Kidney glomerular epithelial cell (primary cell): Measurements from ENCODE around the gene SMAGP.
"Not testable (repeated sequence)": the region's sequence is repeated elsewhere in the genome, so short reads cannot be mapped to it uniquely, and the experiment has no call there.

Source experiments
- DNase-seq: peaks from one replicate; lab custom pipeline; 2025; lab: John Stamatoyannopoulos, UW

SMAGP gene, protein sequence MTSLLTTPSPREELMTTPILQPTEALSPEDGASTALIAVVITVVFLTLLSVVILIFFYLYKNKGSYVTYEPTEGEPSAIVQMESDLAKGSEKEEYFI

DNA sequence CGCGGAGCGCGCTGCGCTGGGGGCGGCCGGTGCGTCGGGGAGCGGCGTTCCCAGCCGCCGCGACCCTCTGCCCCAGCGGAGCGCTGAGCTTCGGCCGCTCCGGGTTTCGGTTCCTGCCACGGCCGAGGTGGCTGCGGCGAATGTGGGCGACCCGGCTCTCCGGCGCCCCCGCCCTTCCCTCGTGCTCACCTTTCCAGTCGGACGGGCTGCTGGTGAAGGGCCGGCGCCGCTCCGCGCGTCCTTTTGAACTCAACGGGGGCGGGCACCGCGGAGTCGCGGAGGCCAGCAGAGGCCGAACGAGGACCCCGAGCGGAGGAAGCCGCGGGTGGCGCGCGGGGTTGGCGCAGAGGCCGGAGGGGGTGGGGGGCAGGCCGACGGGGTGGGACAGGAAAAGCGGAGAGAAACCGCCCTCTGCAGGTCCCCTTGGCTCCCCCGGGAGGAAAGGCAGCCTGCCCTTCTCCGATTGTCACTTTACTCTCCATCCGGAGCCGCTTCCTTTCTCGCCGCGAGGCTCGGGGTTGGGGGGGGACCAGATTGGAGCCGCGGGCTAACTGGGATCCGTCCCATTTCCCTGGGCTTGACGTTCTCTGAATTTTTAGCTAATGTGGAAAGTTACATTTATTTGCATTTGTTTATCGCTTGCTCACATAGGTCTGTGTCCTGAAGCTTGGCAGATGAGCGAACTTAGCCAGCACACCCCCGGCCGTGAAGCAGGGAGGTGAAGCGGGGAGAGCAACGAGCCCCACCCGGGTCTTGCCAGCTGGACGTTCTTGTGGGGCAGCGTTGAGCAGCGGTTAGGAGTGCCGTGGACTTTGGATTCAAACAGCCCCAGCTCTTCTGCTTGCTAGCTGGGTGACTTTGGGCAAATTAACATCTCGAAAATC lies at the start of gene SMAGP:
SMAGP (minus strand) TSS at position 349 of the 884 bp plus-strand sequence. CDS start 1,137 bp downstream, outside the sequence.
- DNase-seq, result peak; percentile 74

DNA sequence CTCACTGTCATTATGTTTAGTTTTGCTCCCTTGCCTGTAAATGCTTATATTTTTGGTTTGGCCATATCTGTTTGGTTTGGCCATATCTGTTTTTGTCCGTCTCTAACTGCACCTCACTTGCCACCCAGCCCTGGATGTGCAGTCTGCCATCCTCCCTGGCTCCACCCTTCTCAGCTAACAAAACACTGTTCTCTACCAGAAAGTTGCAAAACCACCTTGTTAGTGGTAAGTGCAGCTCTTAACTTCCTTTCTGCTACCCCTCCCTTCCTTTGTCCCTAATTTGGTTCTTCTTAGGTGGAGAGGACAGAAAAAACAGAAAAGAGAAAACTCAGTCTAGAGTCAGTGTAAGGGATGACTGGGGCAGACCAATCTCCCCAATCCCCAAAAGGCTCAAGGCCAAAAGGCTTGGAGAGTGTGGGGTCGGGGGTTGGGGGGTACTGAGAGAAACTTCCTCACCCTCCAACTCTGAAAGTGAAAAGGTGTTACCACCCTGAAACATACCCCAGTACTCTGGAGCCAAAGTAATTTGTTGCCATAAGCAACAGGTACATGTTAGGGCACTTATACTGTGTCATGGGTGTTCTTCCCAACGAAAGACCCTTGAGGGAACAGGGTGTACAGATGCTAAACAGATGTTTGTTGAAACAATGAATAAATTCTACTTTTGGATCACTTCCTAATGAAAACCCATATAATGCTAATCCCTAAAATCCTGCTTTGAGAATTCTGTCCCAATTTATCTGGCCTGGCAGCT lies 48.8 kb upstream of the SMAGP start:
- no peak for DNase-seq

DNA sequence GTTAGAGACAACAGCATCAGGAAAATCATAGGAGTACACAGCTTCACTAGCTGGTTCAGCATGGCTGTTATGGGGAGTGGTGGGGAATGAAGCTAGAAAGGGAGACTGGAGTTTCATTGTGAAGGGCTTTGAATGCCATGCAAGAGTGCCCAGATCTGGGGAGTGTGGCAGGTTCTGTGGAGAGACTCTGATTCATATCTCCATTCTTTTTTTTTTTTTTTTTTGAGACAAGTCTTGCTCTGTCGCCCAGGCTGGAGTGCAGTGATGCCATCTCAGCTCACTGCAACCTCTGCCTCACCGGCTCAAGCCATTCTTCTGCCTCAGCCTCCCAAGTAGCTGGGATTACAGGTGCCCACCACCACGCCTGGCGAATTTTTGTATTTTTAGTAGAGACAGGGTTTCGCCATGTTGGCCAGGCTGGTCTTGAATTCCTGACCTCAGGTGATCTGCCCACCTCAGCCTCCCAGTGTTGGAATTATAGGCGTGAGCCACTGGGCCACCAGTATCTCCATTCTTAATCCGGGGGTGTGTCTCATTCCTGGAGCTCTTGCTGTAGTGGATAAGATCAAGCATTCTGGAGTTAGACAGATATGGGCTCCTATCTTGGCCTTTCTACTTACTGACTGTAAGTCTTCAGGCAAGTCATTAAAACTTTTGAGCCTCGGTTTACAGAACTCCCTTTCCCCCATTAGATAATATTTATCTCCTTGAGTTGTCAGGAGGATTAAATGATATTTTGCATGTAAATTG lies 48.0 kb upstream of the SMAGP start:
- DNase-seq, result not testable (repeated sequence)

DNA sequence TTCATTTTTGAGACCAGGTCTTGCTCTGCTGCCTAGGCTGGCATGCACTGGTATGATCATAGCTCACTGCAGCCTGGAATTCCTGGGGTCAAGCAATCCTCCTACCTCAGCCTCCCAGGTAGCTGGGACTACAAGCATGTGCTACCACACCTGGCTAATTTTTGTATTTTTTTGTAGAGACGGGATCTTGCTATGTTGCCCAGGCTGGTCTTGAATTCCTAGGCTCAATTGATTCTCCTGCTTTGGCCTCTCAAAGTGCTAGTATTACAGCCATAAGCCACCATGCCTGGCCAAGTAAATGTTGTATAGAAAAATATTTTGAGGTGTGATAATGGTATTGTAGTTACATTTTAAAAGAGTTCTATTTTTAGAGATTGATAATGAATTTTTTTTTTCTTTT lies 41.2 kb upstream of the SMAGP start:
- DNase-seq, result no peak

DNA sequence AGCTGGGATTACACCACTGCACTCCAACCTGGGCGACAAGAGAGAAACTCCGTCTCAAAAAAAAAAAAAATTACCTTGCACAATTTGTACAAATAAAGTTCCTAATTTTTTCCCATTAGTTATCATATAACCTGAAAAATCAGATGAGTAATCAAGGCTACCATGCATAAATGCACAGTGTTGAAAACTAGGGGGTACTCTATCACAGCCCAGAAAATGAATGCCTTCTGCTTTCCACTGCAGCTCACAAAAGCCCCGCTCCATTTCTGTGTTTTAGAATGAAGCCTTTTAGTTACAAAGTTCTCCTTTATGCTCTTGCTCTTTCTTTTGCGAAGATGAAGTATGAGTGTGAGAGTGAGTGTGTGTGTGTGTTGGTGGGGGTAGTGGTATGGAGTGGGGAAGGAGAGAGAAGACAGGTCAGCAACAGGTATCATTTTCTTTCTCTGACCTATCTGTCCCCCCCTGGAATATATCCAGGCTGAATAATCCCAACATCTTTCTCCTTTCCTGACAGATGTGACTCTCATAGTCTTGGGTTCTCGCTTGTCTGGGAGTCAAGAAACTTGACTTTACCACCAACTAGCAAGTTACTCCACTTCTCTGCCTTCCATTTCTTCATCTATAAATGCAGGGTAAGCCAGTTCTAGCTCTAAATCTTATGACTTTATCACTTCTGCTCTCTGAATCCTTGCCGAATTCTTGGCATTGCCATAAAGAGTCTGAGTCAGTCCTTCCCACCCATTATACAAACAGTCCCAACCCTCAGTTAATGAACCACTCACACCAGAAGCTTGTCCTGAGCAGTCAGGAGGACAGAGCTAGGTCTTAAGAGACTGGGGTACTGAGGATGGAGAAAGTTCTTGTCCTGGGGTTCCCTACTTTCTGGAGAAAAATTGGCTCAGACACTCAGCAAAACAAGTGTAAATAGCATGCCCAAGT lies 37.7 kb upstream of the SMAGP start:
- peak; percentile 79 for DNase-seq

DNA sequence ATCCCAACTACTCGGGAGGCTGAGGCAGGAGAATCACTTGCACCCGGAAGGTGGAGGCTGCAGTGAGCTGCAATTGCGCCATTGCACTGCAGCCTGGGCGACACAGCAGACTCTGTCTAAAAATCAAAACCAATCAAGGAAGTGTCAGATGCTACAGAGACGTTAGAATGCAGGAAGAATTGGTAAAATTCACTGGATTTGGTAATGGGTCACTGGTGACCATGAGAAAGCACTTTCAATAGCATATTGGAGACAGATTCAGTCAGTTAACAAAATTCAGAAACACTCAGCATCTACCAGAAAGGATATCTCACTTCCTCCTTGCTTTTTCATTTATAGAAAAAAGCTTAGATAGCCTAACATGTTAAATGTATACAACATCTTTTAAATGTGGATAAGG lies 36.3 kb upstream of the SMAGP start:
- no peak for DNase-seq

DNA sequence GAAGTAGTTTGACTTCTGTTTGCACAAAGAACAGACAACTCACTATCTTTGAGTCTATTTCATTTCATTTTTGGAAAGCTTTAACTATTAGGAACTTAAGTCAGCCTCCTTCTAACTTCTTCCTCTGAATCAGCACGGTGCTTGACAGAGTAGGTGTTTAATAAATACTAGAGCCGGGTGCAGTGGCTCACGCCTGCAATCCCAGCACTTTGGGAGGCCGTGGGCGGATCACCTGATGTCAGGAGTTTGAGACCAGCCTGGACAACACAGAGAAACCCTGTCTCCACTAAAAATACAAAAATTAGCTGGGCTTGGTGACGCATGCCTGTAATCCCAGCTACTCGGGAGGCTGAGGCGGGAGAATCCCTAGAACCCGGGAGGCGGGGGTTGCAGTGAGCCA lies 30.6 kb upstream of the SMAGP start:
- DNase-seq, result not testable (repeated sequence)

DNA sequence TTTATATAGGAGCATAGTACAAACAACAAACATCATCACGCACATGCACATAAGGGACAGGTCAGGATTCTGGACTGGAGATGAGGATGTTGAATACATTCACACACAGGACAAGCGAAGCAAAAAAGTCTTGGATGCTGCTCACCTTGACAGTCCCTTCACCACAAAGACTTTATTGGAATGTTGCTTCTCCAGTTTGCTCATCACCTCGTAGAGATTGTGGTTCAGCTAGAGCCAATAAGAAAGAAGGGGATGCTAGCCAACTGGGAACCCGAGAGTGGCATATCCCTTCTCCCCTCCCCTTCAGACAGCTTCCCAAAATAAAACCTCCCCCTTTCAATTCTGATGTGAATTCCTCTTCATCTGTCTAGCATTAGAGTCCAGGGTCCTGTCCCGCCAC lies 25.4 kb upstream of the SMAGP start:
- no peak for DNase-seq

DNA sequence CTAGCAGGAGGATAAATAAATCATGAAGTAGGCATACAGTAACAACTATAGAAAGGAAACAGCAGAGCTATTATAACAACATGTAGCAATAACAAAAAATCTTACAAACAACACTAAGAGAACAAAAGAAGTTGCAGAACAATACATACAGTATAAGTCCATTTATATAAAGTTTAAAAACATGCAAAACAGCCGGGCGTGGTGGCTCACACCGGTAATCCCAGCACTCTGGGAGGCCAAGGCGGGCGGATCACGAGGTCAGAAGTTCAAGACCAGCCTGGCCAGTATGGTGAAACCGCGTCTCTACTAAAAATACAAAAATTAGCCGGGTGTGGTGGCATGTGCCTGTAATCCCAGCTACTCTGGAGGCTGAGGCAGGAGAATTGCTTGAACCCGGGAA lies 23.9 kb upstream of the SMAGP start:
- DNase-seq, result not testable (repeated sequence)

DNA sequence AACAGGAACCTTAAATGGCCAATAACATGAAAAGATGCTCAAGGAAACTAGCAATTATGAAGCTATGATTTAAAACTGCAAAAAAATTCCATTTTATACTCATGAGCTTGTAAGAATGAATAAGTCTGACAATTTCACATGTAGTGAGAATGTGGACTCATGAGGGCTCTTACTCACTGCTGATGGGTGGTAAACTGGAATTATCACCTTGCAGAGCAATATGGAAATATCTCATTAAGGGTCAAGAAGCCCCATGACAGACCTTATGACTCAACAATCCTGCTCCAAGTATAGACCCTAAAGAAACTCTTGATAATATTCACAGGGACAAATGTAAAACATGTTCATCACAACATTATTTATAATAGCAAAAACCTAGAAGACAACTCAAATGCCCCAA lies 23.5 kb upstream of the SMAGP start:
- DNase-seq, result no peak

DNA sequence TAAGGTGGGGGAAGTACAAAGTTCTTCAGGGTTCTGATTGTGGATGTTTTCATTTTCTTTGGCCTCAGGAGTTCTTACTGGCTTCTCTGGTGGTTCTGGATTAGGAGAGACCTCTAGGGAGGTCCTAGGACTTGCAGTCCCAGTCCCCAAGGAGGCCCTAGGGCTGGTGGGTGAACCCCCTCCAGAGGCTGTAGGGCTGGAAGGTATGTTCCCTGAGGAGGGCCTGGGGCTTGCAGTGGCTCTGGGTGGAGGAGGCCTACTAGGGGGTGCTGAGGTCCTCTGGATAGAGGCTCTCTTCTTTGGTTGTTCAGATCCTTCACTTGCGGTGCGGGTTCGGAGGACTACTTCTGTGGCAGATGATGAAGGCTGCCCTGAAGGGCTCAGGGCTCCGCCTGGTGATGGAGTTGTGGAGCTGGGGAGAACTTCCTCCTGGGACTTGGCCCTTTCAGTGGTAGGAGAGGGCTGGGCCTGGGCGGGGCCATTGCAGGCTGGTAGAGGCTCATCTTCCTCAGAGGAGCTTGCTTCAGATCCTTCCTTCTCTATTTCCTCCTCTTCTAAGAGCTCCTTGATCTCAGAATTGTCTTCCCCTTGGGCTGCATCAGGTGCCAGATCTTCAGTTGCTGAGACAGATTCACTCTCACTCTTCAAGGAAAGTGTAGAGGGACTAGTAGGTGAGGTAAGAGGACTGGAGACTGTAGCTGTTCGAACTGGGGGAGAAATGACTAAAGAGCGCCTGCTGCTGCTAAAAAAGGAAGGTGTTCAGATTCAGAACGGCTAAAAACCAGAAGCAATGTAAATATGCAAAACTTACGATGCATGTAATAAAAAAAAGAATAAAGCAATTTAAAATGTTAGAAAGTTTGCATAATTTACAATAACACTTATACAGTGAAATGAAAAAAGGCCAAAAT lies 21.6 kb upstream of the SMAGP start:
- not testable (repeated sequence) for DNase-seq

DNA sequence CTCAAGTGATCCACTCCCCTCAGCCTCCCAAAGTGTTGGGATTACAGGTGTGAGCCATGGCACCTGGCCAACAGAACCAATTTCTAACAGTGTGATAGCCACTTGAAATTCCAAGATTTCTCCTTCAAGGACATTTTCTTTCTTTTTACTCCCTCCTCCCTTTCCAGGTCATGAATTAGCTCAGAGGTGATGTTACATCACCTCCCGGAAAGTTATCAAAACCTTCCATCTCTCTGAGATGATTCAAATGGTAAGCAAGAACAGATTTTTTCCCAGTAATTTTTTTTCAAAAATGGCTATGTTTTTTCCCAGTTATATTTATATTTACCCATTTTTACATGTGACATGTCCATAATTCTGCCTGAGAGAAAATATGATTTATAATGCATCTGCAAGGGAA lies 15.6 kb upstream of the SMAGP start:
- DNase-seq, result no peak

DNA sequence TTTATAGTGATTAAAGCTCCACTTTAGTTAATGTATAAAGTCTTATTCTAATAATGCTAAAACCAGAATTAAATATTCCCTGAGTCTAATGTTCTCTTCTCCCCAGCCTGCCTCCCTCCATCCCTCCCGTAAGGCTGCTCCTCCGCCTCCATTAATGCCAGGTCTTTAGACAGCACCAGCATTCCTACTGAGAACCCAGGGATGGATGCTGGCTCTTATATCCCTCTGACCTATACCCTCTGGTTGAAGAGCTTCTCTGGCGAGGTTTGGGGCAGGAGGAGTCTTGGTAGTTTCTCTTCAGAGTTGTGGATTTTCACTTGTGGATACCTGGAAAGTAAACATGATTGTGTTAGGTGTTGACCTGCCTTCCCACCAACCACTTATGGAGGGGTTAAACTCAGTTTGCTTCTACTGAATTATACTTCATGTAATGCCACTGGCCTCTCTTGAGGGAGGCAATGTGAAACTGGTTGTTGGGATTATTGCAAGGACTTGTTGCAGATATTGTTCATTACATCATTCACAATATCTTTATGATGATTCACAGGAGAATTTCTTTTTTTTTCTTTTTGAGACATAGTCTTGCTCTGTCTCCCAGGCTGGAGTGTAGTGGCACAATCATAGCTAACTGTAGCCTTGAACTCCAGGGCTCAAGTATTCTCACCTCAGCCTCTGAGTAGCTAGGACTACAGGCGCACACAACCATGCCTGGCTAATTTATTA lies 11.1 kb upstream of the SMAGP start:
- no peak for DNase-seq

DNA sequence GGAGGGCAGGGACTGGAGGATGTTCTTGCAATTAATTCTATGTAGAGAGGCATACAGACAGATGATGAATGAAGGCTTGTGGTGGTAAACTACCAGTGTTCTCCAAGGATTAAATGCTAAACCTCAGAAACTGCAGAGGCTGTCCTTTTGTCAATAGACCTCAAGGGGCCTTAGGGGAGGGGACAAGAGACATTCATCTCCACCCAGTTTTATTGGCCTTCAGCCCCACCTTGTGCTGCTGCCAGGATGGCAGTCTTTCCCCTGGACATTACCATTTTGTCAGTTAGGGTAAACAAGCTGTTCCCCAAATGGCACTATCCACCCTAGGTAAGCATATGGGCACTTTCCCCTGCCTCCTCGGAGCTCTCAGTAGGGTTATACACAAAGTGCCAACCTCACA lies 4.9 kb upstream of the SMAGP start:
- DNase-seq, result no peak

DNA sequence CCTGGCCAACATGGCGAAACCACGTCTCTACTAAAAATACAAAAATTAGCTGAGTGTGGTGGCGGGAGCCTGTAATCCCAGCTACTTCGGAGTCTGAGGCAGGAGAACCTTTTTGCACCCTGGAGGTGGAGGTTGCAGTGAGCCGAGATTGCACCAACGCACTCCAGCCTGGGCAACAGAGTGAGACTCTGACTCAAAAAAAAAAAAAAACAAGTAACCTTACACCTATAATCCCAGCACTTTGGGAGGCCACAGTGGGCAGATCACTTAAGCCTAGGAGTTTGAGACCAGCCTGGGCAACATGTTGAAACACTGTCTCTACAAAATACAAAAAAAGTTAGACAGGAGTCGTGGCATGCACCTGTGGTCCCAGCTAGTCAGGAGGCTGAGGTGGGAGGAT lies 2.6 kb upstream of the SMAGP start:
- DNase-seq, result not testable (repeated sequence)

DNA sequence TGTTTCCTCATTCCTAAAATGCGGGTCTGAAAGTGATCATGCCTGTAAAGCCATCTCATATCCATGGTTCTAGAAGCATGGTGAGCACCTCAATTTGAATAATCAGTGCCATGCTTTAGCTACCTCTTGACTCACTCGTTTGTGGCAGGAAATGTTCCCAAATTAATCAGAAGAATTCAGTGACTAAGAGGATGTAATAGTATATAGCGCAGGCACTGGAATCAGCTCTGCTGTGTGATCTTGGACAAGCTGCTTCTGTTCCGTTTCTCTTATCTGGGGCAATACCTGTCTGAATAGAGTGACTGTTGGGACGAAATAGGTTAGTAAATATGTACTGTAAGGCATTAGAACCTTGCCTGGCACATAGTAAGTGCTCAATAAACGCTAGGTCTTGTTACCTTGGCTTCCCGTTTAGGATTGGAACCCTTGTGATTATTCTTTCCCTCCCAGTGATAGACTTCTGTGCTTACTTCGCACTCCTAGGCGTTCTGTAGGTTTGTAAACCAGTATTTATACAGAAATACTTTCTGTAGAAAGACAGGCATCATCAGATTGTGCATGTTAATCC lies 820 bp upstream of the SMAGP start:
- DNase-seq, result peak; percentile 74

DNA sequence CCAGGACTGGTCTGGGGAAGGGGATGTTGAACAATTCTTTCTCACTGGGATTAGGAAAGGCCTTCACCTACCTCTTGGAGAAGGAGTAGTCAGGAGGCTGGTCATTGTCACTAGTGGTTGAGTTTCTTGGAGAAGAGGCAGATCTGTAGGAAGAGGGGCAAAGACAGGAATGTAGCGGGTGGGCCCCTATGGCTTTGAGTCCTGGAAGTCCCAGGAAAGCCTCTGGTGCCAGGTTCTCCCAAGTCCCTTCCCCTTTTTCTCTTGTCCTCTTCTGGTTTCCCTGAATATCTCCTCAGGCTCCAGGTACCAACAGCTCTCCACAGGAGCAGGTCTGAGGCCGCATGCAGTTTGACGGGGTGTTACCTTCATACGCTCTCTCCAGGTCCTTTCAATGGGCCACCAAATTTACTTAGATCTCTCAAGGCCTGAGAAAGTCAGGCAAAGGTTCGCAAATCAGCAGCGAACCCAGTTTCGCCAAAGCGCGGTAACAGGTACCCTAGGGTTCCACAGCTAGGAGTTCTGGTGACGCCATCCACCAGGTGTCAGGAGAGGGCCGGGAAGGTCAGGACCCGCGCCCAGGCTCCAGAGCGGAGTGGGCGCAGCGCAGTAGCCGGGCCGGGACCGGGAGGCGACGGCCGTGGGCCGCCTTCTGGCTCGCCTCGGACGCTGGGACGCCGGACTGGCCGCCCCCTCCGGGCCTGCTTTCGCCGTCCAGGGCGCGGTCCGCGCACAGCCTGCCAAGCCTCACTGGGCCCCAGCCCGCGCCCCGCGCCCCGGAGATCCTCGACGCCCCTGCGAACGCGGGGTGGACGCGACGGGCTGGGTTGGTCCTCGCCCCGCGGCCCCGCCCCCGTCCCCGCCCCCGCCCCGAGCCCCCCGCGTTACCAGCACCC lies 795 bp downstream of the SMAGP start:
- no peak for DNase-seq

DNA sequence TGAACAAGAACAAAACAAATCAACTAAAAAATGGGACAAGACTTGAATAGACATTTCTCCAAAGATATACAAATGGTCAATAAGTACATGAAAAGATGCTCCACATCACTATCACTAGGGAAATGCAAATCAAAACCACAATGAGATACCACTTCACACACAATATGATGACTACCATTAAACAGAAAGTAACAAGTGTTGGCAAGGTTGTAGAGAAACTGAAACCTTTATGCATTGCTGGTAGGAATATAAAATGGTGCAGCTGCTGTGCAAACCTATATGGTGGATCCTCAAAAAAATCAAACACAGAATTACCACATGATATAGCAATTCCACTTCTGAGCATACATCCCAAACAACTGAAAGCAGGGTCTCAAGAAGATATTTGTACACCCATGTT lies 5.2 kb downstream of the SMAGP start:
- no peak for DNase-seq
